Keratinocyte (primary cell): Measurements from ENCODE around the gene ADAM12. TPM values are rescaled to one million over a fixed set of nuclear protein-coding genes. Genes with fewer than 3 reads are reported as not detected.
"Not testable (repeated sequence)": the region's sequence is repeated elsewhere in the genome, so short reads cannot be mapped to it uniquely, and the experiment has no call there.

ENCODE experiments used
- DNase-seq: peaks from one replicate; pipeline ENCODE4 v3.0.0-alpha.2; 2011; ENCODE audit warnings: low read depth, missing footprints, low spot score
- FAIRE-seq: peaks from 2 replicates; lab custom pipeline; 2011; peaks lifted over from hg19 to GRCh38; lab: Jason Lieb, UNC
- H2AFZ ChIP-seq: 2 replicates; pipeline ENCODE4 v1.6.0; 2012; ENCODE audit warnings: low read length, control low read depth, inconsistent platforms; ENCODE audit not compliant: control insufficient read depth
- H3K27ac ChIP-seq: 2 replicates; pipeline ENCODE4 v1.5.1; 2011; ENCODE audit warnings: low read length; ENCODE audit not compliant: control insufficient read depth, insufficient read depth
- H3K27me3 ChIP-seq: 3 replicates; pipeline ENCODE4 v1.6.0; 2011; ENCODE audit warnings: low read length; ENCODE audit not compliant: control insufficient read depth, insufficient read depth; ENCODE audit errors: extremely low read depth
- H3K36me3 ChIP-seq, 2 experiments: 2 replicates in 1 of 2; 3 replicates in 1 of 2; pipeline ENCODE4 v1.5.1; 2011; ENCODE audit warnings: low read length in 2 of 2, mild to moderate bottlenecking in 1 of 2; ENCODE audit not compliant: control insufficient read depth in 2 of 2, insufficient read depth in 2 of 2; ENCODE audit errors: extremely low read depth in 1 of 2
- H3K4me1 ChIP-seq: 3 replicates; pipeline ENCODE4 v1.5.1; 2011; ENCODE audit warnings: low read length; ENCODE audit not compliant: control insufficient read depth, insufficient read depth; ENCODE audit errors: extremely low read depth
- H3K4me2 ChIP-seq: 3 replicates; pipeline ENCODE4 v1.6.0; 2011; ENCODE audit warnings: low read depth, low read length; ENCODE audit not compliant: control insufficient read depth, insufficient read depth; ENCODE audit errors: extremely low read depth
- H3K4me3 ChIP-seq, 3 experiments: fragments of 200-600 bp in 1 of 3; sonication (generic) in 1 of 3; 2 replicates in 2 of 3; 3 replicates in 1 of 3; pipeline ENCODE4 v1.5.1; 2011 to 2016; ENCODE audit warnings: low read length in 3 of 3, mild to moderate bottlenecking in 3 of 3, control low read depth in 2 of 3, inconsistent platforms in 1 of 3, low read depth in 1 of 3, mixed read lengths in 1 of 3, mixed run types in 1 of 3, moderate library complexity in 1 of 3; ENCODE audit not compliant: control insufficient read depth in 2 of 3, insufficient read depth in 2 of 3; ENCODE audit errors: extremely low read depth in 1 of 3
- H3K79me2 ChIP-seq: 2 replicates; pipeline ENCODE4 v1.6.0; 2012; ENCODE audit warnings: low read length; ENCODE audit not compliant: control insufficient read depth, insufficient read depth
- H3K9ac ChIP-seq: 3 replicates; pipeline ENCODE4 v1.6.0; 2011; ENCODE audit warnings: low read length; ENCODE audit not compliant: control insufficient read depth, insufficient read depth; ENCODE audit errors: extremely low read depth
- H3K9me1 ChIP-seq: 3 replicates; pipeline ENCODE4 v1.6.0; 2011; ENCODE audit warnings: low read length; ENCODE audit not compliant: control insufficient read depth, insufficient read depth; ENCODE audit errors: extremely low read depth
- H3K9me3 ChIP-seq: 2 replicates; pipeline ENCODE4 v1.5.1; 2012; ENCODE audit warnings: low read depth, low read length; ENCODE audit not compliant: control insufficient read depth
- H4K20me1 ChIP-seq: 3 replicates; pipeline ENCODE4 v1.6.0; 2011; ENCODE audit warnings: low read length; ENCODE audit not compliant: control insufficient read depth, insufficient read depth; ENCODE audit errors: extremely low read depth
- CTCF ChIP-seq, 3 experiments: IDR thresholded peaks in 1 of 3; conservative IDR thresholded peaks in 1 of 3; optimal IDR thresholded peaks in 1 of 3; 2 replicates in 2 of 3; 3 replicates in 1 of 3; pipeline versions ENCODE3 to v1.5.1; 2011; ENCODE audit warnings: low read length in 3 of 3, mild to moderate bottlenecking in 3 of 3, moderate library complexity in 2 of 3, control low read depth in 1 of 3, inconsistent platforms in 1 of 3; ENCODE audit not compliant: insufficient read depth in 2 of 3; ENCODE audit errors: extremely low read depth in 1 of 3
- EZH2 ChIP-seq: IDR thresholded peaks from one replicate; pipeline ENCODE4 v1.6.1; 2012; ENCODE audit warnings: inconsistent platforms, mild to moderate bottlenecking, low read length, moderate library complexity
- dilution Hi-C: fragments of 300-500 bp; cut with MboI; formaldehyde crosslinking; loops from one replicate; pipeline ENCODE4 v1.7.0; 2020; ENCODE audit warnings: low sequenced_read_pairs; ENCODE audit not compliant: extremely low pct_ligation_motif_present
- polyA plus RNA-seq, 5 experiments: library from polyadenylated mRNA; depleted of rRNA in 3 of 5; stranded (reverse) in 3 of 5; stranded (forward) in 1 of 5; unstranded in 1 of 5; fragments of >200 nt; gene quantifications; 1 replicate in 1 of 5; 2 replicates in 3 of 5; 3 replicates in 1 of 5; pipeline versions ENCODE4 v1.2.1 to v1.2.3, GENCODE V29; 2011 to 2012; ENCODE audit warnings: missing spikeins in 2 of 5, low read depth in 1 of 5, low replicate concordance in 1 of 5

ADAM12 gene
- polyA plus RNA-seq, 1 donor (not counting 4 experiments of a cell fraction or from before 2014, with no cell fraction given) = 0.07 TPM

- Histone ChIP-seq H3K9me1 (no peaks in the 10 kb centered on the region), H3K36me3 (no peaks in the 10 kb centered on the region), H3K4me3 (no peak overlapping the region), H3K9me3 (no peaks in the 10 kb centered on the region), H2AFZ (no peak overlapping the region), H3K4me1 (no peaks in the 10 kb centered on the region), H3K9ac (no peak overlapping the region), H3K27me3 (no peaks in the 10 kb centered on the region), H4K20me1 (no peaks in the 10 kb centered on the region), H3K79me2 (no peaks in the 10 kb centered on the region), H3K4me2 (no peak overlapping the region), H3K27ac (no peak overlapping the region)
- FAIRE-seq (no peak), DNase-seq (no peak)
- dilution Hi-C loops = no loop called here
- TF ChIP-seq EZH2 (no peak), CTCF (optimal IDR thresholded peaks at IDR 0.05 in 1 of 3, IDR thresholded peaks at IDR 0.05 in 1 of 3, conservative IDR thresholded peaks at IDR 0.05 in 1 of 3; ENCODE audit: extremely low read depth in 1 of 3, insufficient read depth in 2 of 3, low read length in 3 of 3) (no peak)
Observed at GRCh38 chr10:126177417-126178030, 210.8 kb downstream of the ADAM12 start.

GRCh38 chr10:126175641-126176262 is 212.5 kb downstream of the ADAM12 start:
- Histone ChIP-seq H3K4me1 (no peaks in the 10 kb centered on the region), H3K9me1 (no peaks in the 10 kb centered on the region), H3K9ac (no peak overlapping the region), H2AFZ (no peak overlapping the region), H3K9me3 (no peaks in the 10 kb centered on the region), H3K79me2 (no peaks in the 10 kb centered on the region), H3K27ac (no peak overlapping the region), H3K4me3 (no peak overlapping the region), H3K36me3 (no peaks in the 10 kb centered on the region), H4K20me1 (no peaks in the 10 kb centered on the region), H3K27me3 (no peaks in the 10 kb centered on the region), H3K4me2 (no peak overlapping the region)
- dilution Hi-C loops = no loop called here
- FAIRE-seq = no peak
- DNase-seq = no peak
- TF ChIP-seq EZH2 (no peak), CTCF (optimal IDR thresholded peaks at IDR 0.05 in 1 of 3, IDR thresholded peaks at IDR 0.05 in 1 of 3, conservative IDR thresholded peaks at IDR 0.05 in 1 of 3; ENCODE audit: extremely low read depth in 1 of 3, insufficient read depth in 2 of 3, low read length in 3 of 3) (no peak)

GRCh38 chr10:126172755-126173154 is 215.5 kb downstream of the ADAM12 start:
- H3K36me3 ChIP-seq, dilution Hi-C loops, DNase-seq, H3K4me3 ChIP-seq, H4K20me1 ChIP-seq, H2AFZ ChIP-seq, FAIRE-seq, H3K27ac ChIP-seq, H3K9ac ChIP-seq, H3K4me2 ChIP-seq, H3K9me3 ChIP-seq, H3K27me3 ChIP-seq, H3K79me2 ChIP-seq, H3K9me1 ChIP-seq, H3K4me1 ChIP-seq: not testable (repeated sequence)
